Measurements from ENCODE around the gene SPRY4. TPM values are rescaled to one million over a fixed set of nuclear protein-coding genes. Genes with fewer than 3 reads are reported as not detected.
A peak's percentile ranks its signal among the peaks of the same experiment; 100 is the strongest.

SPRY4 gene
- total and polyA plus RNA-seq, 4 donors: 8.1 to 67.9 (median 35.7) TPM

- intact Hi-C loops (cut with DNase I): loop anchor here in 1 of 2 donors (10.0 kb wide), 1 partner anchor 185 kb away; no protein-coding TSS in a partner anchor
- H3K27me3 ChIP-seq (ENCODE audit: control insufficient read depth in 1 of 2, insufficient read depth in 2 of 2, low read length in 1 of 2): no peaks in the 10 kb centered on the region
- peaks cover 0 to 2% of the 10 kb centered on the region in 2 donors for H3K4me1 ChIP-seq (ENCODE audit: control insufficient read depth in 1 of 2, insufficient read depth in 2 of 2, low read length in 2 of 2)
- H3K27ac ChIP-seq (ENCODE audit: low read depth in 1 of 2, low read length in 2 of 2): no peak overlapping the region
- no peaks in the 10 kb centered on the region for H3K36me3 ChIP-seq (ENCODE audit: control insufficient read depth in 1 of 2, insufficient read depth in 2 of 2, low read length in 1 of 2)
- no peak for ATAC-seq (ENCODE audit: low FRiP score)
- no peak overlapping the region for H3K4me3 ChIP-seq (ENCODE audit: low read length in 2 of 2)
- DNase-seq: no peak
- H3K9me3 ChIP-seq (ENCODE audit: control insufficient read depth, low read length): no peaks in the 10 kb centered on the region
- WGBS, 2 donors: 94 to 98% methylated on average over 1 of the region's 1 CpG
These were observed 35.3 kb upstream of the SPRY4 start for GRCh38 chr5:142360051-142360498.

DNA sequence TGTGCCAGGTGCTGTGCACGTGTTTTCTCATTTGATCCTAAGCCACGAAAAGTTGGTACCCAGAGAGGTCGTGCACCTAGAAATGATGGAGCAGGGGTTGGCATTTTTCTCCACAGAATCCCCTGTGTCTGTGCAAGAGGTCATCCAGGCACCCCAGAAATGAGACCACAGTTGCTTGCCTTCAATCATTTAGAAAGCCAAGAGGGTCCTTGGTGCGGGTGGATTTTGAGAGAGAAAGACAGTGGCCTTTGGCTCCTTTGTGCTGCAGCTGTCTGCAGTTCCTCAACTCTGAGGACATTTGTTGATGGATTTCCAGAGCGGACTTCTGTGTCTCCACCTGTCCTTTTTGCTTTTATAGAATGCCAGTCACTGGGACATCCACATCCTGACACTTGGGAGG is 33.8 kb upstream of the SPRY4 start:
- ATAC-seq (ENCODE audit: low FRiP score) (no peak), DNase-seq (no peak)
- Histone ChIP-seq H3K27ac (ENCODE audit: low read depth in 1 of 2, low read length in 2 of 2) (no peak overlapping the region), H3K9me3 (ENCODE audit: control insufficient read depth, low read length) (no peaks in the 10 kb centered on the region), H3K4me3 (ENCODE audit: low read length in 2 of 2) (no peak overlapping the region), H3K36me3 (ENCODE audit: control insufficient read depth in 1 of 2, insufficient read depth in 2 of 2, low read length in 1 of 2) (no peaks in the 10 kb centered on the region), H3K4me1 (ENCODE audit: control insufficient read depth in 1 of 2, insufficient read depth in 2 of 2, low read length in 2 of 2) (peaks cover 0 to 2% of the 10 kb centered on the region in 2 donors), H3K27me3 (ENCODE audit: control insufficient read depth in 1 of 2, insufficient read depth in 2 of 2, low read length in 1 of 2) (no peaks in the 10 kb centered on the region)
- 94% methylated on average over 5 of the region's 5 CpGs for WGBS, 2 donors
- intact Hi-C loops (cut with DNase I): loop anchor here (5.0 to 10.0 kb wide), 2 partner anchors 36 to 186 kb away; no protein-coding TSS in a partner anchor

DNA sequence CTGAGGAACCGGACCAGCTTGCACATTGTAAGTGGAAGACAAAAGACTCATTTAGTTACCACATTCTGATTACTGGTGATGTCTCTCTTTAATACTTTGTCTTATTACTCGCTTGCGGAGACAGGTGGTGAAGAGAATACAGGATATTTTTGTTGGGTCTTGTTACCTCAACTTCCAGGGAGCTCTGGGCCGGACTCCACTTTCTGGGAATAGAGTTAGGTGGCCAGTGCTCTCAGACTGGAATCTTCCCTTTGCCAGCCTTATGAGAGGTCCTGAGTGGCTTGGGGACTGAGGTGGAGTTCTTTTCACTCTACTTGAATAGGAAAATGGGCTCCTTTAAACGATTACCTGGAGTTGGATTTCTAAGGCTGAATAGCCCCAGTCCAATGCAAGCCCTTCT is 33.3 kb upstream of the SPRY4 start:
- Histone ChIP-seq H3K27me3 (ENCODE audit: control insufficient read depth in 1 of 2, insufficient read depth in 2 of 2, low read length in 1 of 2) (no peaks in the 10 kb centered on the region), H3K9me3 (ENCODE audit: control insufficient read depth, low read length) (no peaks in the 10 kb centered on the region), H3K36me3 (ENCODE audit: control insufficient read depth in 1 of 2, insufficient read depth in 2 of 2, low read length in 1 of 2) (no peaks in the 10 kb centered on the region), H3K27ac (ENCODE audit: low read depth in 1 of 2, low read length in 2 of 2) (peak overlapping the region in 1 of 2 donors; percentile 92), H3K4me3 (ENCODE audit: low read length in 2 of 2) (no peak overlapping the region), H3K4me1 (ENCODE audit: control insufficient read depth in 1 of 2, insufficient read depth in 2 of 2, low read length in 2 of 2) (peaks cover 0 to 2% of the 10 kb centered on the region in 2 donors)
- DNase-seq: no peak
- WGBS, 2 donors: 85 to 88% methylated on average over 5 of the region's 5 CpGs
- no peak for ATAC-seq (ENCODE audit: low FRiP score)
- intact Hi-C loops (cut with DNase I): loop anchor here (5.0 to 10.0 kb wide), 2 partner anchors 36 to 187 kb away; no protein-coding TSS in a partner anchor

DNA sequence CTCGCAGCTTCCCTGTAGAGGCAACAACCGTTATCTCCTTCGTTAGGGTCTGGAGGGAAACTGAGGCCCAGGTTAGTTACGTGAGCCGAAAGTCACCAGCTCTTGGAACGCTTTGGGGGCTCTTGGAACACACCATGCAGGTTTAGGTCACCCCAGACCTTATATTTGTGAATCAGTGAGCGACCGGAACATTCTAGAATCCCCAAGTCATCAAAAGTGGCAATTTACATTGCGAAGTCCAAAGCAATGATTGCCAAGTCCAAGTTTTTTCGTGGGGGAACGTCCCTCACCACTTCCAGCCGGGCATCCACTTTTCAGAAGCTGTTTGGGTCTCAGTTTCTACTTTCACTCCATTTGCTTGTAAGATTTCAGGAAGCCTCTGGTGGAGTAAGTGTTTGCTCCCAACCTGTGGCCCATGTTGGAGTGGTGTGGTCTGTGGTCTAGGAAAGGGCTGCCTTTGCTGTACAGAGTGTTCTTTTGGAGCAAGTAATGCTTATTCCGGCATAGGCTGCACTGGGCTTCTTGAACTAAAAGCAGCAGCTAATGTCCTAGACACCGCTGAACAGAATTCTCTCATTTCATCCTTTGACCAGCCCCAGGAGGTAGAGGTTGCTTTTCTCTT is 32.8 kb upstream of the SPRY4 start:
- no peak for DNase-seq

DNA sequence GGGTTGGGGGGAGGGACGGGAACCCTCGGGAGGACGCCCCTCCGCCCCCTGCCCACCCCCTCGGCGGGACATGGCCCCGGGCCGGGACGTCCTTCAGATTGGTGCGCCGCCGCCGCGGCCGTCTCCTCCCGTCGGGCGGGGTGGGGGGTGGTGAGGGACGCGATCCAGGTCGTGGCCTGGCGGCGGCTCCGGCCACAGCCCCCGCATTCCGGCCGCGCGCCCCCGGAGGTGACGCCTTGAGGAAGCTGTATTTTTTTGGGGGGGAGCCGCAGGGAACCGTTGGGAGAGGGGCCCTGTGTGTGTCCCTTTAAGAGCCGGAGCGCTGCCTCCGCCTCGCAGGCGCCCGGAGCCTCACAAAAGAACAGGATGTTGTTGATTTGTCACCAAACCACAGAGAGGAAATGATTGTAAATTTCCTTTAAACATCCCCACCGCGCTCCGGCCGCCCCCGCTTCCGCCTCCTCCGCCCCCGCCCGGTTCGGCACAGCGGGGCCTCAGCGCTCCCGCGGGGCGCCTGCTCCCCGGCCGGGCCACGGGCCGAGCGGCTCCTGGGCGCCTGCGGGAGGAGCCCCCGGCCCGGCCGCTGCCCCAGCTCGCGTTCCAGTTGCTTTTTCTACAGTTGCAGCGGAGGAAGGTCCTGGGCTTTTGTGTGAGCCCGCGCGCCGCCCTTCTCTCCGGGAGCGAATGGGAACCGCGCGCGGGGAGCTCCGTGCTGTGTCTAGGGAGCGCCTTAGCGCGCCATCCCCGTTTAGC is 32.1 kb upstream of the SPRY4 start:
- H3K4me3 ChIP-seq (ENCODE audit: low read length in 2 of 2): peak overlapping the region; percentile 57 to 92
- ATAC-seq (ENCODE audit: low FRiP score) (peak; percentile 90), DNase-seq (peak; percentile 92 to 94)
- no peaks in the 10 kb centered on the region for H3K36me3 ChIP-seq (ENCODE audit: control insufficient read depth in 1 of 2, insufficient read depth in 2 of 2, low read length in 1 of 2)
- H3K9me3 ChIP-seq (ENCODE audit: control insufficient read depth, low read length): no peaks in the 10 kb centered on the region
- WGBS, 2 donors: 0 to 1% methylated on average over 70 to 82 of the region's 82 CpGs
- H3K4me1 ChIP-seq (ENCODE audit: control insufficient read depth in 1 of 2, insufficient read depth in 2 of 2, low read length in 2 of 2): no peaks in the 10 kb centered on the region
- peak overlapping the region; percentile 92 to 97 for H3K27ac ChIP-seq (ENCODE audit: low read depth in 1 of 2, low read length in 2 of 2)
- intact Hi-C loops (cut with DNase I): loop anchor here (2.0 to 10.0 kb wide), 3 partner anchors 35 to 188 kb away; no protein-coding TSS in a partner anchor
- H3K27me3 ChIP-seq (ENCODE audit: control insufficient read depth in 1 of 2, insufficient read depth in 2 of 2, low read length in 1 of 2): no peaks in the 10 kb centered on the region

More for the DNA sequence above, 32.8 kb upstream of the SPRY4 start:
- Histone ChIP-seq H3K4me3 (ENCODE audit: low read length in 2 of 2) (peak overlapping the region; percentile 57 to 92), H3K27me3 (ENCODE audit: control insufficient read depth in 1 of 2, insufficient read depth in 2 of 2, low read length in 1 of 2) (no peaks in the 10 kb centered on the region), H3K9me3 (ENCODE audit: control insufficient read depth, low read length) (no peaks in the 10 kb centered on the region), H3K36me3 (ENCODE audit: control insufficient read depth in 1 of 2, insufficient read depth in 2 of 2, low read length in 1 of 2) (no peaks in the 10 kb centered on the region), H3K4me1 (ENCODE audit: control insufficient read depth in 1 of 2, insufficient read depth in 2 of 2, low read length in 2 of 2) (peaks cover 0 to 1% of the 10 kb centered on the region in 2 donors), H3K27ac (ENCODE audit: low read depth in 1 of 2, low read length in 2 of 2) (peak overlapping the region; percentile 92 to 97)
- ATAC-seq (ENCODE audit: low FRiP score): no peak
- 14% methylated on average over 14 of the region's 14 CpGs for WGBS, 2 donors
- intact Hi-C loops (cut with DNase I): loop anchor here (2.0 to 10.0 kb wide), 3 partner anchors 35 to 187 kb away; no protein-coding TSS in a partner anchor

DNA sequence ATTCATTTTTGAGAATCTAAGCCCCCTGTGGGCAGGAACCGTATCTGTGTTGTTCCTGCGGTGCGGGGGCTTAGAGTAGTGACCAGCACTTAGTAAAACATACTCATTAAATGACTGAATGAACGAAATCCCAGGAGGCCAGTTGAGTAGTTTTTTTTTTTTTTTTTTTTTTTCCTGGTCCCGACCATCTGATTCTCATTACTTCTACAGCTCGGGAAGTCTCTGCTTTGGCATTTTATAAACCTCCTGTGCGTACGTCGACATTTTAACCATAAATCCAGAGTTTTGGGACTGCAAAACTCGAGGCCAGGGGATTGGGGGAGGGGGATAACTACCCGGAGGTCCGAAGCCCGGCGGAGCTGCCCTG is 31.5 kb upstream of the SPRY4 start:
- DNase-seq (no peak), ATAC-seq (ENCODE audit: low FRiP score) (no peak)
- H3K27me3 ChIP-seq (ENCODE audit: control insufficient read depth in 1 of 2, insufficient read depth in 2 of 2, low read length in 1 of 2): no peaks in the 10 kb centered on the region
- H3K9me3 ChIP-seq (ENCODE audit: control insufficient read depth, low read length): no peaks in the 10 kb centered on the region
- intact Hi-C loops (cut with DNase I): loop anchor here (2.0 to 10.0 kb wide), 3 partner anchors 34 to 188 kb away; no protein-coding TSS in a partner anchor
- no peaks in the 10 kb centered on the region for H3K4me1 ChIP-seq (ENCODE audit: control insufficient read depth in 1 of 2, insufficient read depth in 2 of 2, low read length in 2 of 2)
- no peaks in the 10 kb centered on the region for H3K36me3 ChIP-seq (ENCODE audit: control insufficient read depth in 1 of 2, insufficient read depth in 2 of 2, low read length in 1 of 2)
- H3K27ac ChIP-seq (ENCODE audit: low read depth in 1 of 2, low read length in 2 of 2): peak overlapping the region; percentile 92 to 97
- peak overlapping the region; percentile 57 to 92 for H3K4me3 ChIP-seq (ENCODE audit: low read length in 2 of 2)
- 2 to 5% methylated on average over 14 of the region's 14 CpGs for WGBS, 2 donors

DNA sequence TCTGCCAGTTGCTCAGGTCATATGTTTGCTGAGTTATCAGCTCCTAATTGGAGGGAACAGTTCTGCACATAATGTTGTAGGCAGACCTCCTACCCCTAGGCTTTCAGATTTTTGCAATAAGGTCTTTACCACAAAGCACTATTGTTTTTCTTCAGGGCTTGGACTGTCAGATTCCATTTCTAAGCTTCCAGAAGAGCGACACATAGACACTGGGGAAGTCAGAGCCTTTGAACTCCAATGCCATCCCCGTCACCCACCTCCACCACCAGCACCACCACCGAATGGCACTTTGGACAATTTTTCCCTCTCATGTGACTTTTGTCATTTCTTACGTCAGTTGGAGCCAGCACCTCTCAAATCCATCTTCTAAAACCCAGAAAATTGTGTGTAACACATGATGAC is 28.3 kb upstream of the SPRY4 start:
- Histone ChIP-seq H3K36me3 (ENCODE audit: control insufficient read depth in 1 of 2, insufficient read depth in 2 of 2, low read length in 1 of 2) (no peaks in the 10 kb centered on the region), H3K9me3 (ENCODE audit: control insufficient read depth, low read length) (no peaks in the 10 kb centered on the region), H3K4me1 (ENCODE audit: control insufficient read depth in 1 of 2, insufficient read depth in 2 of 2, low read length in 2 of 2) (no peaks in the 10 kb centered on the region), H3K27me3 (ENCODE audit: control insufficient read depth in 1 of 2, insufficient read depth in 2 of 2, low read length in 1 of 2) (no peaks in the 10 kb centered on the region), H3K4me3 (ENCODE audit: low read length in 2 of 2) (no peak overlapping the region), H3K27ac (ENCODE audit: low read depth in 1 of 2, low read length in 2 of 2) (no peak overlapping the region)
- 67 to 71% methylated on average over 4 of the region's 4 CpGs for WGBS, 2 donors
- DNase-seq: no peak
- intact Hi-C loops (cut with DNase I): loop anchor here in 1 of 2 donors (10.0 kb wide), 1 partner anchor 192 kb away; no protein-coding TSS in a partner anchor
- ATAC-seq (ENCODE audit: low FRiP score): no peak

DNA sequence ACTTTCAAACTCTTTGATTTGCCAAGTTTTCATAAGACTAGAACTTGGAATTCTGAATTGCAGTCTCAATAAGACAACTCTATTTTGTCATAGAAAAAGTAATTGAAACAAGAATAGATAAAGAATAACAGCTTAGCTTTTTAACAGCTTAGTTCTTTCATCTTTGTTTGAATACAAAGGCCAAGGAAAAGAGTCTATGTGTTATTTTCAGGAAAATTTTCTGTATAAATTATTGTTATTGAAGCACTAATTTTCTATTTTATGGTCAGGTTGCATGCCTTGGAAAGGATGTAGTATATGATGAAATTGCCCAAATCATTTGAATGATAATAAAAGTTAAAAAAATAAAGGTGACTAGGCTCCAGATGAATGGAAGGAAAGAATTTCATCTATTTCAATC is 25.2 kb upstream of the SPRY4 start:
- intact Hi-C loops (cut with DNase I): loop anchor here in 1 of 2 donors (10.0 kb wide), 1 partner anchor 195 kb away; no protein-coding TSS in a partner anchor
- H3K27ac ChIP-seq (ENCODE audit: low read depth in 1 of 2, low read length in 2 of 2): no peak overlapping the region
- H3K36me3 ChIP-seq (ENCODE audit: control insufficient read depth in 1 of 2, insufficient read depth in 2 of 2, low read length in 1 of 2): no peaks in the 10 kb centered on the region
- no peak for DNase-seq
- ATAC-seq (ENCODE audit: low FRiP score): no peak
- no peaks in the 10 kb centered on the region for H3K9me3 ChIP-seq (ENCODE audit: control insufficient read depth, low read length)
- H3K27me3 ChIP-seq (ENCODE audit: control insufficient read depth in 1 of 2, insufficient read depth in 2 of 2, low read length in 1 of 2): no peaks in the 10 kb centered on the region
- no peaks in the 10 kb centered on the region for H3K4me1 ChIP-seq (ENCODE audit: control insufficient read depth in 1 of 2, insufficient read depth in 2 of 2, low read length in 2 of 2)
- H3K4me3 ChIP-seq (ENCODE audit: low read length in 2 of 2): no peak overlapping the region

Data from aorta (tissue), 5 donors.